Lower lobe of right lung (tissue), 2 donors: ENCODE measurements around the gene SLC18A3. TPM values are rescaled to one million over a fixed set of nuclear protein-coding genes. Genes with fewer than 3 reads are reported as not detected.

ENCODE experiments used
- ATAC-seq, 2 donors: fragments of 200-7000 bp; cut with Tn5 transposase; one replicate each; pipeline ENCODE4 v1.9.1; 2020 to 2022; ENCODE audit warnings: mild to moderate bottlenecking in 2 of 2, moderate library complexity in 2 of 2
- DNase-seq: peaks from one replicate; pipeline ENCODE4 v3.0.0-alpha.2; 2020
- H3K27ac ChIP-seq: fragments of 200-600 bp; one replicate; pipeline ENCODE4 v1.8.0; 2022
- H3K27me3 ChIP-seq: fragments of 200-600 bp; one replicate; pipeline ENCODE4 v1.8.0; 2022; ENCODE audit warnings: low read depth
- H3K36me3 ChIP-seq: fragments of 200-600 bp; one replicate; pipeline ENCODE4 v1.8.0; 2022; ENCODE audit warnings: mild to moderate bottlenecking
- H3K4me1 ChIP-seq: fragments of 200-600 bp; one replicate; pipeline ENCODE4 v1.8.0; 2022
- H3K4me3 ChIP-seq: fragments of 200-600 bp; one replicate; pipeline ENCODE4 v1.8.0; 2022; ENCODE audit warnings: mild to moderate bottlenecking
- H3K9me3 ChIP-seq: fragments of 200-600 bp; one replicate; pipeline ENCODE4 v1.8.0; 2022
- intact Hi-C: fragments of 100-400 bp; cut with DNase I; formaldehyde crosslinking; loops from one replicate; pipeline ENCODE4 v1.11.0; 2022
- total RNA-seq: library from RNA; stranded (reverse); fragmentation: NEBNext Ultra II Directional; extraction: Animal tissue kit (Norgen Biotek cat#: 25700); gene quantifications from one replicate; pipeline ENCODE4 v1.2.1, GENCODE V29; 2021
- TF ChIP-seq, protein P1 (sequence below): fragments of 200-600 bp; IDR thresholded peaks from one replicate; pipeline ENCODE4 v1.8.0; 2022; ENCODE audit warnings: antibody characterized with exemption, mild to moderate bottlenecking
- donor health status: DM: no; HTN: yes; CAD: no; lungs with severe emphysema.

Gene SLC18A3
- total RNA-seq, 1 donor from 2014 or later = not detected

DNA sequence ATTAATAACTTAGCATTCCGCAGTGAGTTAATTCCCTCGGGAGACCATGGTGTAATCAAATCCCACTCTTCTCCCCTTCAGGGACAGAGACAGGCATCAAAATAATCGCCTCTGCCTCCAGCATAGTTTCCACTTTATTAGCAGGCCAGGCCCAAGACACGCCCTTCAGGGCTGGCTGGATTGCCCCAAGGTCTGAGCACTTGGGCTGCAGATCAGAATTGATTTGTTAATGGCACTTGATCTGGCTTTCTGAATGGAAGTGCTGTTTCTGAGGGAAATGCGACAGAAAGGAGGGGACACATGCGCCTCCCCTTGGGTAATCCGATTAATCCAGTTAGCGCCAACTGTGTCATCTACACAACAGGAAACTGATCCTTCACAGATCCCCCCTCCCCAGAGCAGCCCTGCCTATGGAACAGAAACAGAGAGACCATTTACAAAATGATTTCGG, 19.3 kb downstream of the SLC18A3 start:
- ATAC-seq (no peak), DNase-seq (no peak)
- H3K9me3 ChIP-seq = no peaks in the 10 kb centered on the region
- intact Hi-C loops = no loop called here
- peaks cover 8% of the 10 kb centered on the region for H3K27me3 ChIP-seq
- TF ChIP-seq, protein P1, sequence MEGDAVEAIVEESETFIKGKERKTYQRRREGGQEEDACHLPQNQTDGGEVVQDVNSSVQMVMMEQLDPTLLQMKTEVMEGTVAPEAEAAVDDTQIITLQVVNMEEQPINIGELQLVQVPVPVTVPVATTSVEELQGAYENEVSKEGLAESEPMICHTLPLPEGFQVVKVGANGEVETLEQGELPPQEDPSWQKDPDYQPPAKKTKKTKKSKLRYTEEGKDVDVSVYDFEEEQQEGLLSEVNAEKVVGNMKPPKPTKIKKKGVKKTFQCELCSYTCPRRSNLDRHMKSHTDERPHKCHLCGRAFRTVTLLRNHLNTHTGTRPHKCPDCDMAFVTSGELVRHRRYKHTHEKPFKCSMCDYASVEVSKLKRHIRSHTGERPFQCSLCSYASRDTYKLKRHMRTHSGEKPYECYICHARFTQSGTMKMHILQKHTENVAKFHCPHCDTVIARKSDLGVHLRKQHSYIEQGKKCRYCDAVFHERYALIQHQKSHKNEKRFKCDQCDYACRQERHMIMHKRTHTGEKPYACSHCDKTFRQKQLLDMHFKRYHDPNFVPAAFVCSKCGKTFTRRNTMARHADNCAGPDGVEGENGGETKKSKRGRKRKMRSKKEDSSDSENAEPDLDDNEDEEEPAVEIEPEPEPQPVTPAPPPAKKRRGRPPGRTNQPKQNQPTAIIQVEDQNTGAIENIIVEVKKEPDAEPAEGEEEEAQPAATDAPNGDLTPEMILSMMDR = no peak
- no peaks in the 10 kb centered on the region for H3K4me1 ChIP-seq
- H3K36me3 ChIP-seq = no peaks in the 10 kb centered on the region
- no peak overlapping the region for H3K4me3 ChIP-seq
- no peak overlapping the region for H3K27ac ChIP-seq

DNA sequence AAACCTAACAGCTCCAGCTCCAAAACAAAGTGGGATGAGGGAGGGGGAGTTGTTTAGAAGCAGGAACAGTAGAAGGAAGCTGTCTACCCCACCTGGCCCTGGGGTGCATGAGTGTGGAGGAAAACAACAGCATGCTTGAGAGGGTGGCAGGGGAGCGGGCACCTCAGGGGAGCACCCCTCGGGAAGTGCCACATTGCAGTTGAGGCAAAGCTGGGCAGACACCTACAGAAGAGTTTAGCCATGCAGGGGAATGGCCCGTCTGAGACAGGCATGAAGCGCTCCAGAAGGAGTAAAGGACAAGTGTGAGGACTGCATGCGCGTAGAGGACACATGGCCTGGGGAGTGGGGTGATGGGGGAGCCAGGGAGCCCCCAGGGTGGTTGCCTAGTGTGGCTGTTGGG, 21.9 kb downstream of the SLC18A3 start:
- intact Hi-C loops = no loop called here
- Histone ChIP-seq H3K27me3 (peaks cover 8% of the 10 kb centered on the region), H3K4me3 (no peak overlapping the region), H3K36me3 (no peaks in the 10 kb centered on the region), H3K9me3 (no peaks in the 10 kb centered on the region), H3K4me1 (no peaks in the 10 kb centered on the region), H3K27ac (no peak overlapping the region)
- ATAC-seq = no peak
- DNase-seq = peak; percentile 20
- TF ChIP-seq, protein P1 = no peak

DNA sequence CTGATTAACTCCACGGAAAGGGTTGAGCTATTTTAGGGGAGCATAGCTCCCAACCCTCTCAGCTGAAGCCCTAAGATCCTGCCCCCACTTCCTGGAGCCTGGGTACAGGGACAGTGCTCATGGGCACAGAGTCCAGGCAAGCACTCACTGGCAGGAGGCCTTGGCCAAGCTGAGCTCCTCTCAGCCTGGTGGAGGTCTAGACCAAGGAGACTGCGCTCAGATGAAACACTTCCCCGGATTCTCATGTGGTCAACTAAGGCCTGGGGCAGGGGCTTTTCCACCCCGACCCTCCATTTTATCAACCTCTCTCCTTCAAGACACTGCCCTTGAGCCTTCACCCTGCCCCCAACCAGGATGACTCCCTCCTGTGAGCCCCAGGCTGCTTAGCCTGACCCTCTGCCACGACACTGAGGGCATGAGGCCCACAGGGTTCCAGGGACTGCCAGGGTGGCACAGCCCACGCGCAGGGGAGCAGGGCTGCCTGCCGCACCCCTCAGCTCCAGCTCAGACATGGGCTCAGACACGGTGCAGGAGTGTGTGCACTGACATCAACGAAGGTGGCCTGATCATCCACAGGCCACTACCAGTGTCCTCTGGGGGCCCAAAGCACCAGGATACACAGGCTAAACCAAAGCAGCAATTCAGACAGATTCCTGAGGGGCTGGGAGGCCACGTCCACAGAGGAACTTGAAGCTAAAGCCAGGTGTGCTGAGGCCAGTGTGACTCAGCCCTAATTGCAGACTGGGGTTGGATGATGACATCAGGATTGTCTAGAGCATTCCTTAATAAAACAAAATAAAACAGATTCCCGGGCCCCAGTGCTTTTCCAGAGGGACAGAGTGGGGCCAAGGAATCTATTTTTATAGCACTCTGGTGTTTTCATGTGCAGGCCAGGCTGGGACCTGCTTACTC, 22.6 kb downstream of the SLC18A3 start:
- Histone ChIP-seq H3K4me1 (no peaks in the 10 kb centered on the region), H3K9me3 (no peaks in the 10 kb centered on the region), H3K27ac (no peak overlapping the region), H3K36me3 (no peaks in the 10 kb centered on the region), H3K27me3 (peaks cover 8% of the 10 kb centered on the region), H3K4me3 (no peak overlapping the region)
- intact Hi-C loops = no loop called here
- no peak for DNase-seq
- TF ChIP-seq, protein P1 = no peak
- peak in 1 of 2 donors; percentile 27 for ATAC-seq

DNA sequence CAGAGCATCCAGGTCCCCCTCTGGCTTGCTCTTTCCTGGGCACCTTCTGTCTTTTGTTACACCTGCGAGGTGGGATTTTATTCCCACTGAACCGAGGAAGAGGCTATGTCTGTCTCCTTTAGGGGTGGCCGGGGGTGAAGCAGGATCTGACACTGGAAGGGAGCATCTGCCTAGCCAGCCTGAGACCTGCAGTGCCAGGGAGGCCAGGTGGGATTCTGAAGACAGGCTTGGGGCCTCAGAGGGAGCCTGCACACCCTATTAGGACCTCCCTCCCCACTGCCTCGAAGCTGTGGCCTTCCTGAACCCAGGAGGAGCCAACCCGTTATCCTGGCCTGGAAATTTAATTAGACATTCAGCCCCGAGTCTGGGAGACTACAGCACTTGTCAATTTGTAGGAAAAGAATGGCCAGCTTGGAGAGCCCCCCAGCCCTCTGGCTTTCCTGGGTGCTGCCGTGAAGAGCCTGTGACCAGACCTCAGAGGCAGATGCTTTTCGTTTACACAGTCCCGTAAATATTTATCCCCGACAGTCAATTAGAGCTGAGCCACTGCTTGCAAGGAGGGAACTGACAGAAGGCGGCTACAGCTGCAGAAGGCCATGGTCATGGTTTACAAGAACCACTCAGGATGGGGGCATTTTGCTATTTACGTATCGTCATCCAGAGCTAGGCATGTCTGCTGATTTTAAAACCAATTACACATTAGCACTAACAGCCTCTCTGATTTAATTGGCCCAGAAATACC, 23.4 kb downstream of the SLC18A3 start:
- Histone ChIP-seq H3K4me3 (no peak overlapping the region), H3K27me3 (peaks cover 8% of the 10 kb centered on the region), H3K4me1 (no peaks in the 10 kb centered on the region), H3K36me3 (no peaks in the 10 kb centered on the region), H3K9me3 (no peaks in the 10 kb centered on the region), H3K27ac (no peak overlapping the region)
- intact Hi-C loops = no loop called here
- DNase-seq (peak; percentile 20), ATAC-seq (no peak)
- TF ChIP-seq, protein P1 = no peak

DNA sequence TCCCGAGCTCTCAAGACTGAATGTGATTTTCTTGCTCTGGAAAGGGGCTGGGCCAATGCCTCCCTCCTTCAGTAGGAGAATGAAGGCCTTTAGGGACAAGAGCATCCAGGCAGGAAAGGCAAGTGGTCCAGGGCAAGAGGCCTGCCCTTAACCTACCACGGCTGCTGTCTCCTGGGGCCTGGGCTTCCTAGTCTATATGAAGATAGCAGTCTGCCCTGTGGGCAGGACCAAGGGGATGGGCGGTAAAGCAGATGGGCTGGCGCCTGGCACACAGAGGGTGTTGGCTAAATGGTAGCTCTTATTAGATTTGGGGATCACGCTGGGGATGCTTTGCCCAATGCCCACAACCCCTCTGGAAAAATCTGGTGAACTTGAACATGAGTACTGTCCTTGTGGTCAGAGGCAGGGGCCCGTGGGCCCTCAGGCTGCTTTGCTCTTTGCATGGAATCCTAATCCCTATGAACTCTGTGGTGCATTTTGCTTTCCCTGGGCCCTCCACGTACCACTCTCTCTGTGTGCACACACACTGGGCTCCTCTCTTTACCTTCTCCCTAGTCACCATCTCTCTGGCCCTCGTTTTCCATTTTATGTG, 24.1 kb downstream of the SLC18A3 start:
- no peak for ATAC-seq

More for the DNA sequence above, 24.1 kb downstream of the SLC18A3 start:
- intact Hi-C loops = no loop called here
- peak; percentile 38 for DNase-seq
- no peak overlapping the region for H3K4me3 ChIP-seq
- no peak overlapping the region for H3K27ac ChIP-seq
- no peaks in the 10 kb centered on the region for H3K9me3 ChIP-seq
- TF ChIP-seq, protein P1 = no peak
- no peaks in the 10 kb centered on the region for H3K4me1 ChIP-seq
- H3K27me3 ChIP-seq = peaks cover 15% of the 10 kb centered on the region
- no peaks in the 10 kb centered on the region for H3K36me3 ChIP-seq
